Effector CD8-positive, alpha-beta T cell (primary cell): Measurements from ENCODE around the gene EGLN3.
"Not testable (repeated sequence)": the region's sequence is repeated elsewhere in the genome, so short reads cannot be mapped to it uniquely, and the experiment has no call there.

Experiments used
- DNase-seq: peaks from one replicate; lab custom pipeline; 2025; lab: John Stamatoyannopoulos, UW
- total RNA-seq, 4 experiments: gene quantifications; one replicate each; lab custom pipeline; 2026; lab: John Stamatoyannopoulos, UW

EGLN3 gene
- total RNA-seq: 5.6 to 38.4 (median 10.5) reads per million in 4 experiments

DNA sequence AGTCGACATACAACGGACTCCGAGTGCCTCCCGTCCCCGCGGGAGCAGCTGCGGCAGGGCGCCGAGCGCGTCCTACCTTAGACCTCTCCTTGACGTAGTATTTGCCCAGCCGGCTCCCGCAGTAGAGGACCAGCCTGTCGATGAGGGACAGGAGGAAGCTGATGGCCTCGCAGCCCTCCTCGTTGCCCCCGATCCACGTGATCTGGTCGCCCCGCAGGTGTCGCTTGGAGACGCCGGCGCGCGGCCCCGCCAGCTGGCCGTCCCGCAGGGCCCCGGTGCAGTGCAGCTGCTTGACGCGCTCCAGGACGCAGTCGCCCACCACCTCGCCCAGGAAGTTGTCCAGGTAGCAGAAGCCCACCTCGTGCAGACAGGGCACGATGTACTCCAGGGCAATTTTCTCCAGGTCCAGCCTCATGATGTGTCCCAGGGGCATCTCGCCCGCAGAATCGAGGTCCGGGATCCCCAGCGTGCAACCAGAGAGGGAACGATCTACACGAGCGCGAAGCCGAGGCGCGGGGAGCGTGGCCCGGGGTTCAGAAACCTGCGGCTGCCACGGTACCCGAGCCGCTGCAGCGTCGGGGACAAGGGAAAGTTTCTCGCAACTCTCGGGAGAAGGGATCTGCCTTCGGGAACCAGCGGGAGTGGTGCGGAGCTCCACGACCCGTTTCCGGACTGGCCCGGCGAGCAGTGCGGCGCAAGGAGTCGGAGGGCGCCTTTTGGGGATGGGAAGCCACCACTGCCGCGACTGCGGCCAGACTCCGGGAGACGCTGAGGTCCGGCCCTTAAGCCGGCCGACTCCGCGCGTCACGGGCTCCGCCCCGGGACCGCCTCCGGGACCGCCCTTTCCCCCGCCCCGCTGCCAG, at the start of gene EGLN3:
EGLN3 (minus strand) TSS at position 755 of the 863 bp plus-strand sequence; CDS start at position 433, 322 bp downstream.
- DNase-seq: no peak

DNA sequence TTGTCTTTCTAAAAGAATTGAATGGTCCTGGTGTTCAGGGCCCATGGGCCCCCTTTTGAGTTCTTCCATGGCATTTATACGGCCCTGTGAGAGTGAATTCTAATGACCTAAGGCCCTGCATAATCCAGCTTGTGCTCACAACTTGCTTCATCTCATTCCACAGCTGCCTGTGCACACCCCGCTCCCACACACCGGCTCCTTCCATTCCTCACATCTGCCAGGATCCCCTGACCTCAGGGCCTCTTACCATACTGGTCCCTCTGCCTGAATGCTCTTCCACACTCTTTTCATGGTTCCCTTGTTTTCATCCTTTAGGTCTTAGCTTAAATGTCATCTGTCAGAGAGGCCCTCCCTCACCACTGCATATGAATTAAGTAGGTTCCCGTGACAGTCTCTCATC, 49.5 kb upstream of the EGLN3 start:
- no peak for DNase-seq

DNA sequence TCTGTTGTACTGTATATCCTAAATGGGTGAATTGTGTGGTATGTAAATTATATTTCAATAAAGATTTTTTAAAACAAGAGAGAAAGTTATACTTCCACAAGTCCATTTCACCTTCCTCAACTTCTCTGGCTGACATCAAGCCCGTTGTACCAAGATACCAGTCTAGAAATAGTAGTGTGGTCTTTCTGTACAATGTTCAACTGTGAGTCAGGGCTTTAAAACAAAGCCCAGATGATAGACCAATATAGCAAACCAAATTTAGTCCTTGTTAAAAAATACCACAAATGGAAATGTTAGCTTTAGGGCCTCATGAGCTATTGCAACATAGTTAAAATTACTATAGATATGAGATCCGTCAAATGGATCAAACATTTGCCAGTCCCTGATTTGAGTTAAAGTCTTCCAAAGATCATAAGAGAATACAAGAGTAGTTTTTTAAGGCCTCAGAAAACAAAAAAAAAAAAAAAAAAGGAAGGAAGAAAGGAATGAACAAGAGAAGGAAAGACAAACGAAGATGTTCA, 49.0 kb upstream of the EGLN3 start:
- no peak for DNase-seq

DNA sequence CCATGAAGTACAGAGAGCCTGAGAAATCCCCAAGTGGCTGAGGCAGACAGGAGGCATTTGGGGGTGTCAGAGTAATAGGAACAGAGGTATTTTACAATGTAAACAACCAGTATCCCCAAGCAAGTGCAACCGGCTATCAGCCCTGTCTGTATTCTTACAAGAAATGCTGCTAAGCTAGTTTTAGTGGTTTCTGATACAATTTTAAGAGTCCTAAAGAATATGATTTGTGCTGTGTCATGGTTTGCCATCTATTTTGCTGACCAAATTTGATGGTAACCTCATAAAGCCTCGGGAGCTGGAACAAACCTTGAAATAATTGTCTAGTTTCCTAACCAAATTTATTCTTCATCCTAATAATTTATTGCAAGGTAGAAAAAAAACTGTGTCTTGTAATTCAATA, 46.7 kb upstream of the EGLN3 start:
- DNase-seq: no peak

DNA sequence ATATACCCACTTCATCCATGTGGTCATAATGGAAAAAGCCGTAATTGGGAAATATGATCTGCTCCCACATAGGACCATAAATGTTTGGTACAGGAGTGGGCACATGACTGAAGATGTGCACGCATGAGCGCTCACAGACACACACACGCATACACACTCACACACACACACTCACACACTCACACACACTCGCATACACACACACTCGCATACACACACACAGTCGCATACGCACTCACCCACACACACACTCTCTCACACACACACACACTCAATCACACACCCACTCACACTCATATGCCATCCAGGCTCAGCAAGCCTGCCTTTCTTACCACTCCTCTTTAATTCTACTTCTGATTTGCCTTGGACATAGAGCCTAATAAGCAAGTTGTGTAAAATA, 45.6 kb upstream of the EGLN3 start:
- DNase-seq: no peak

DNA sequence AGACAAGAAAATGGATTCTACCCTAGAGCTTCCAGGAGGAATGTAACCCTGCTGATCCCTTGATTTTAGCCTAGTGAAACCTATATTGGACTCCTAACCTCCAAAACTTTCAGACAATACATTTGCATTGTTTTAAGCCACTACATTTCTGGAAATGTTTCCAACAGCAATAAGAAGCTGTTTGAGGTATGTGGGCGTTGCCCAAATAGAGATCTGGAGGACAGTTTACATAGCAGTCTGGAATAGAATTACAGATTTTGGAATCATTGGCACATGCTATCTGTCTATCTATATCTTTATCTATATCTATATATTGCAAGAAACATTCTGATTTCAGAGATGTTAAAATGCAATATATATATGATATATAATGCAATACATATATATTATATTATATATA, 42.4 kb upstream of the EGLN3 start:
- no peak for DNase-seq

DNA sequence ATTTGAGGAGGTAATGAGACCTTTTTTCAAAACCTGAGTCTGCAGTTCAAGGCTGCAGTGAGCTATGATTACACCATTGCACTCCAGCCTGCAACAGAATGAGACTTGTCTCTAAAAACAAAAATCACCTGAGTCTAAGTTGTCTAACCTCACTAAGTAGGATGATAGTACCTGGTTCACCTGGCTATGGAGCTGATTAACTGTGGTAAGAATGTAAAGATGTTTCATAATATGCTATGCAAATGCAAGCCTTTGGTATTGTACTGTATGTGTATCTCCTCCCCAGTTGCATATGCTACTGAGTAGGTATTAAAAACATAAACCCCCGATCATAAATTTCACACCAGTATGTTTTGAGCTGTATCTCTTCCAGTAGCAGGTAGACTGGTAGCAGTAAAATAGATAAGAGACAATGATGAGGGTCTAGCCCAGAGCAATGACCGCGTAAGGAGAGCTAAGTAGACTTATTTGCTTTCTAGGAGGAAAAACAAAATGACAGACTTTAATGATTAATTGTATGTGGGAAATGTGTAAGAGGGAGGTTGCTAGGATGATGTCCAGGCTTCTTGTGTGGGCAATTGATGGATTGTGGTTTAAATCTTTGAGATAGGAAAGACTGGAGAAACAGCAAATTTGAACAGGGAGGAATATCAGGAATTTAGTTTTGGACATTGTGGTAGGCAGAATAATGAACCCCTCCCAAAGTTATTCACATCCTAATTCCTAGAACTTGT, 41.6 kb upstream of the EGLN3 start:
- DNase-seq: no peak

DNA sequence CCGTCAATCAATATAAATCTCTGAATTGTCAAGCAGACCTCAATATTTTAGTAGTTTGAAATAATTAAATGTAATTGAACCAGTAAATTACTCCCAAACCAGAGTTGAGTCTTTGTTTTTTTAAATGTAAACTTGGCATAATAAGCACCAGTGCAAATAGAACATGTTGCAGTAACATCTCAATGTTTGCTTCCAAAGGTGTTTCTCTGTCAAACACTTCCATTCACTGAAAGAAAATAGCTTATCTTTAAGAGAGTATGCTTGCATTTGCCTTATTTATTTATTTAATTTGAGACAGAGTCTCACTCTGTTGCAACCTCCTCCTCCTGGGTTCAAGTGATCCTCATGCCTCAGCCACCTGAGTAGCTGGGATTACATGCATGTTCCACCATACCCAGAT, 39.9 kb upstream of the EGLN3 start:
- DNase-seq: no peak

DNA sequence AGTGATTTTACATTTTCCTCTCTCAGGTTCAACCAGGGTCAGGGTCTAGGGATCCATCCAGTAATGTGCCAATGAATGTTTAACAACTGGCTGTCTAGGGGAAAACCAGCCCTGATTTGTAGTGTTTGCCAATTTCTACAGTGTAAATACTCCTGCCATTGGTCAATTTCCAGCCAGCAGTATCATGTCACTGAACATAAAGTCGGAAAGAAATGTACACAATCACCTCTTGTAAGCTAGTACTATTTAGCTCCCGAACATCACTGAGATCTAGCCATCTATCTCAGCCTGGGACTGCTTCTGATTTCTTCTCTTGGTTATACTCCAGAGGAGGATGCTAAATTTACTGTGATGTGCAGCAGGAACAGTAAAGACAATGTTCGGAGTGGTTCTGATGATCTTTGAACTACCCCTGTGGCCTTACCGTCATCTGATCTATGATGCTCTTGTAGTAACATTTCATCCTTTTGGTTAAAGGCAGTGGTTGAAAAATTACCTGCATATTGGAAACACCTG, 36.7 kb upstream of the EGLN3 start:
- DNase-seq: no peak

DNA sequence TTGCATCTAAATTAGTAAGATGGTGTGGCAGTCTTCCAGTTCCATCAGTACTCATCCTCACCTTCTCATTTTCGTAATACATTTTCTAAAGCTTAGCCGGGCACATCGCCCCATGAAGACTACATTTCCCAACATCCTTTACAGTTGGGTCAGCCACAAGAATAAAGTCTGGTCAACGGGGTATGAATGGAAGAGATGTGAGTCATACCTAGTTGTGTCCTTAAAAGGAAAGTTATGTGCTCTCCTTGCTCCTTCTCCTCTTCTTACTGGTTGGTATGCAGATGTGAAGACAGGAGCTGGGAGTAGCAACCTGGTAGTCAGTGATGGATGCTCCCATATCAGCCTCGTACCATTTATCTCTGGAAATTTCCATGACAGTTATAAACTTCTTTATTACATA, 35.9 kb upstream of the EGLN3 start:
- DNase-seq: no peak

DNA sequence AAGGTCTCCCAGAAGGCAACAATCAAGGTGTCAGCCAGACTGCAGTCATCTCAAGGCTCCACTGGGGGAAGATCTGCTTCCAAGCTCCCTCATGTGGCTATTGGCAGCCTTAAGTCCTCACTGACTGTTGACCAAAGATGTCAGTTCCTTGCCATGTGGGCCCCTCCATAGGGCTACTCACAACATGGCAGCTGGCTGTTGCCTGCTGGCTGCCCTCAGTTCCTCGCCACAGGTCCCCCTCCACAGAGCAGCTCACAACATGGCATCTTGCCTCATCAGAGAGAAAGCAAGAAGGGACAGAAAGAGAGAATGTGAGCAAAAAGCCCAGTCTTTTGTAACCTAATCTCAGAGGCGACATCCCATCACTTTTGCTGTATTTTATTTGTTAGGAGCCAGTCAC, 34.4 kb upstream of the EGLN3 start:
- DNase-seq: no peak

DNA sequence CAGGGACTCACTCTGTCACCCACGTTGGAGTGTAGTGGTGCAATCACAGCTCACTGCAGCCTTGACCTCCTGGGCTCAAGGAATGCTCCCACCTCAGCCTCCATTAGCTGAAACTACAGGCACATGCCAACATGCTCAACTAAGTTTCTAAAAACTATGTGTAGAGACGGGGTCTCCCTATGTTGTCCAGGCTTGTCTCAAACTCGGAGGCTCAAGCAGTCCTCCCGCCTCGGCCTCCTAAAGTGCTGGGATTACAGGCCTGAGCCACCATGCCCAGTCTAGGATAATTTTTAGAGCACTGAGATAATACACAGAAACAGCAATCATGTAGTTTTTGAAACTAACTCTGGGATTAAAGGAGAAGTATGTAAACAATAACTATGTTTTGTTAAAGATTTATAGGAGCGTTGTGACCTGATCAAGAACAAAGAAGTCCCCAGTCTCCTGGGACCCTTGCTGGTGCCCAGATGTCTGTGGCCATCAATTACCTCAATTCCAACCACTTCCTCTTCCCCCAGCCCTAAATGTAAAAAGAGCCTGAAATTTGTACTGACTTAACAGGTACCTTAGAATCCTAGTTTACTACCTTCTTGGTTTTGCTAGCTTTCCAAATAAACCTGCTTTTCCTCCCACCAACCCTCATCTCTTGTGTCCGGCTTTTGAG, 28.9 kb upstream of the EGLN3 start:
- DNase-seq: no peak

DNA sequence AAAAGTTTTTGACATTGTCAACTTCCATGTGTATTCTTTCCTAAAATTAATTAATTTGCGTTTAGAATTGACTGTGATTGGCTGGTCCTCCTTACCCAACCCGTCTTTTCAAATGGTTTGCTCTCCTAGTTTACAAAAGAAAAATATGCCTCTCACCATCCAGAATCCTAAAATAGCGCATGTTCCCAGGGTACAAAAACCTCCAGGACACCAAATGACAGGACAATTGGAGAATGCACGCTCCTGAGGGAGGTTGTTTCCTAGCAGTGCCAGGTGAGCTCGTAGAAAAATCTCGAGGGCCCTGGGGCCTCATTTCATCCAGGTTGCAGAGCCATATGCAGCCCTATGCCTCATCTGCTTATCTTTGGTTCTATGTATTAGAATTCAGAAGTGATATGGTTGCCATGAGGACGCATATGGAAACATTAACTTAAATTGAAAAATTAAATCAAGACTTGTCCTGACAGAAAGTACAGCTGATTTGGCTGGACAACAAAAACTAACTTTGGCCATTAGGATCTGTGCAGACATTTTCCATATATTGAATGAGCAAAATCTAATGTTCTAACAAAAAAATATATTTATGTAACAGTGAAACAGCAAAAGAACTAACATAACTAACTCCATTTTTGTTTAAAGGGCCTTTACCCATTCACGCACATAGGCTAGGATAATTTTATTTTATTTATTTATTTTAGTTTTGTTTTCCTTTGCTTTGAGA, 28.2 kb upstream of the EGLN3 start:
- DNase-seq: no peak

DNA sequence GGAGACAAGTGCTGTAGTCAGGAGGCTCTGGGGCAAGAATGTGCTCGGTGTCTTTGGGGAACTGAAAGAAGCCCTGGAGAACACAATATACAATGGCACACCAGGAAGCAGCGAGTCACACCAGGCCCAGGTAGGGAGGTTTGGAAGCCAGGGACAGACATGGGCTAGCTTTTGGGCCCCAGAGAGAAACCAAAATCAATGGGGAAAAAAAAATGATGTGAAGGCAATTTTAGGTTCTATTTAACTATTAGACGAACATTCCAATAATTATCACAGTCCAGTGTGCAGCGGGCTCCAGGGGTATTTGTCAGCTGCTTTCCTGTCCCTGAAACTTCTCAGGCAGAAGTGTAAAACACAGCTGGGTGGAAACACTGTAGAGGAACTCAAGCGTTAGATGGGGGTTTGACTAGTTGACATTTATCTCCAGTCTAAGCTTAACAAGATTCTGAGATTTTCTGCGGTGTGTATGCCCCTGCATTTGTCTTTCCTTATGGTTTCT, 21.8 kb upstream of the EGLN3 start:
- no peak for DNase-seq

DNA sequence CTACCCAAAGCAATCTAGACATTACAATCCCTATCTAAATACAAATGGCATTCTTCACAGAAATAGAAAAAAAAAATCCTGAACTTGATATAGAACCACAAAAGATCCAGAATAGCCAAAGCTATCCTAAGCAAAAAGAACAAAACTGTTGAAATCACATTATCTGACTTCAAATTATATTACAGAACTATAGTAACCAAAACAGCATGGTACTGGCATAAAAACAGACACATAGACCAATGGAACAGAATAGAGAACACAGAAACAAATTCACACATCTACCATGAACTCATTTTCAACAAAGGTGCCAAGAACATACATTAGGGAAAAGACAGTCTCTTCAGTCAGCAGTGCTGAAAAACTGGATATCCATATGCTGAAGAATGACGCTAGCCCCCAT, 19.0 kb upstream of the EGLN3 start:
- DNase-seq: not testable (repeated sequence)

DNA sequence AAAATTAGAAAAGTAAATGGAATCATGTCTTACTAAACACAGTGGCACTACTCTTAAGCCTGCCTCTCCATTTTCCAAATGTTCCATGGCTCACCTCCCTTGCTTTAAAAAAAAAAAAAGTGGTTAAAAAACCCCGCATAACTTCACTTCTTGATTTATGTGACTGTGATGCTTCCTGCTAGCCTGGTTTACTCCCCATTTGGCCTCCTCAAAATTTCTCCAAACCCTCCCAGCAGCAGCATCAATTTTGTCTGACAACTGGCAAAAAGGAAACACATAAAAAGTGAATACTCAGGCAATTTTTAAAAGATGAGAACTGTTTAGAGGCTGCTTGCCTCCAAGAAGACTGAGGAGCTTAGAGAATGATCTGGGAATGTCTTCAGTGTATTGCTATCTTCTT, 17.8 kb upstream of the EGLN3 start:
- no peak for DNase-seq

DNA sequence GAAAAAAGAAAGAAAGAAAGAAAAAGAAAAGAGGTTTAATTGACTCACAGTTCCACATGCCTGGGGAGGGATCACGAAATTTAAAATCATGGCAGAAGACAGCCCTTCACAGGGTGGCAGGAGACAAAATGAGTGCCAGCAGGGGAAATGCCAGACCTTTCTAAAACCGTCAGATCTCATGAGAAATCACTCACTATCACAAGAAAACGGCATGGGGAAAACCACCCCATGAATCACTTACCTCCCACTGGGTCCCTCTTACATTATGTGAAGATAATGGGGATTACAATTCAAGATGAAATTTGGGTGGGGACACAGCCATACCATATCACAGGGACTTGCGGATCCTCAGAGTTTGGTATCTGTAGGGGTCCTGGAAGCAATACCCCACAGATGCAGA, 16.3 kb upstream of the EGLN3 start:
- DNase-seq: no peak

DNA sequence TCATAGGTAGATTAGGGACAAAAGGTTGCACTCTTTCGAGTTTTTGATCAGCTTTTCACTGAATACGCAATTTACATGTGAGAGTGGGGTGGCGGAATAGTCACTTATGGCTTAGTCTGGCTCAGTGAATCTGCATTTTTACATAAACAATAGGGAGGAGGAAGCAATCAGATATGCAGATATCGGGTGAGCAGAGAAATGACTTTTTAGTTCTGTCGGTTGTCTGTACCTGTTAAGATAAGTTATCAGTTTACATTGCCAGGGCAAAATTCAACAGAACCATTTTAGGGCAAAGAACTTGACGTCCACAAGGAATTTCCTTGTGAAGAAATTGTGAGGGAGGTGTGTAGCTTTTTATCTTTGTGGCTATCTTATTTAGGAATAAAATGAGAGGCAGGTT, 15.4 kb upstream of the EGLN3 start:
- no peak for DNase-seq

DNA sequence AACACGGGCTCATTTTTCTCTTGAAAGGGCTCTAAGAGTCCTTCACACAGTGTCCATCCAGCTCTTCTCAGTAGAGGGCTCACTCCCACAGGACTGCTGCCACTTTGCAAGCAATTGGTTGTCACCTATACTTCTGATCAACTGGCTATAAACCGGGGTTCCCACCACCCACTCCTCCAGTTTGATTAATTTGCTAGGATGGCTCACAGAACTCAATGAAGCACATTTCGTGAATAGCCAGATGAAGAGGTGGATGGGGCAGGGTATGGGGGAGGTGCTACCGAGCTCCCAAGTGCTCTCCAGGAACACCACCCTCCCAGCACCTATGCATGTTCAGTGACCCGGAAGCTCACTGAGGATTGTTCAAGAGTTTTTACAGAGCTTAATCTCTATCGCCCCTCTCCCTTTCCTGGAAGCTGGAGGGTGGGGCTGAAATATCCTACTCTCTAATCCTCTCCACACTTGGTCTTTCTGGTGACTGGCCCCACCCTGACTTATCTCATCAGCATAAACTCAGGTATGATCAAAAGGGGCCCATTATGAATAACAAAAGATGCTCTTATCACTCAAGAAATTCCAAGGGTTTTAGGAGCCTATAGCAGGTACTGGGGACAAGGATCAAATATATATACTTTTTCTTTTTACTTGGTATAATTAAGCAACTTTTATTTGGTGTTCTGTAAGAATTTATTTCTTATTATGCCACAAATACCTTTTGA, 13.9 kb upstream of the EGLN3 start:
- DNase-seq: no peak

DNA sequence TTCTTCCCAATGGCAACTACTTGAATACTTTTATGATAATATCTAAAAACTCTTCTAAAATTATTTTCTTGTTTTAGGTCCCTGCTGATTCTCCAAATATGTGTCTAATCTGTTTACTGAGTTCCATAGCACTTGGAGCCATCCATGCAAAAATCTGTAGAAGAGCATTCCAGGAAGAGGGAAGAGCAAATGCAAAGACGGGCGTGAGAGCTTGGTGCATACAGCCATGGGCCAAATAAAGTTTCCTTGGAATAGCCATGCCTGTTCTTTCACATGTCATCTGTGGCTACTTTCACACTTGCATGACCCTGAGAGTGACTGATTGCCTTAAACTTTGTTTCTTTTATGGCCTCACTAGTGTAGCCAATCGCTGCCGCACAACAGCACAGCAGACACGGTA, 13.0 kb upstream of the EGLN3 start:
- no peak for DNase-seq

DNA sequence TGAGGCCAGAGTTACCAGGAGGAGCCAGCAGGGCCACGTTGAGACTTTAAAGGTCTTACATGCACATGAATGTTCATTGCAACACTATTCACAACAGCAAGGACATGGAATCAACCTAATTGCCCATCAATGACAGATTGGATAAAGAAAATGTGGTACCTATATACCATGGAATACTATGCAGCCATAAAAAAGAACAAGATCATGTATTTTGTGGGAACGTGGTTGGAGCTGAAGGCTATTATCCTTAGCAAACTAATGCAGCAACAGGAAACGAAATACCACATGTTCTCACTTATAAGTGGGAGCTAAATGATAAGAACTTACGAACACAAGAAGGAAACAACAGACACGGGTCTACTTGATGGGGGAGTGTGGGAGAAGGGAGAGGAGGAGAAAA, 11.6 kb upstream of the EGLN3 start:
- DNase-seq: not testable (repeated sequence)
